SK-N-SH treated with all-trans-retinoic acid at 6 μM for 48 hours (cell line): ENCODE data around the gene SYNE3.

Experiments
- PPARA ChIP-seq: fragments of 250-450 bp; sonication (Bioruptor Pico); IDR thresholded peaks from 2 replicates; pipeline ENCODE4 v1.5.0; 2020; ENCODE audit warnings: mild to moderate bottlenecking, borderline replicate concordance
- ZFP30 ChIP-seq: fragments of 450-650 bp; formaldehyde crosslinking; IDR thresholded peaks from 2 replicates; pipeline ENCODE4 v1.5.0; 2022; ENCODE audit warnings: mild to moderate bottlenecking, moderate library complexity

DNA sequence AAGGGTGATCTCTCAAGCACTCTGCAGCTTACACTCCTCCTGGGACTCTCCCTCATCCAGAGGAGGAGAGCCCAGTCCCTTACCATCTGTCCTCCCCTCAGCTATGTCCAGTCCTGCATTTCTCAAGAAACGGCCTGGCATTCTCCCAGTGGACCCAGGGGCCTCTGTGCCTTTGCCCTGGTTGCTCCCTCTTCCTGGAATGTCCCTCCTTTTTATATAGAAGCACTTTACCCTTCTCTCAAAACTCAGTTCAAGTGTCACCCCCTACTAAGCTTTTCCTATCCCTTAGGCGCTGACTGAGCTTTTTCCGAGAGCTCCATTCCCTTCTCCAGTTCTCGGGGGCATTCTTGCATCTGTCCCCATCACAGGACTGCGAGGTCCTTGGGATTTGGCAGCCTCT lies 9.5 kb upstream of the SYNE3 start:
- TF ChIP-seq PPARA (no peak), ZFP30 (CRISPR knock-in tag) (no peak)
